ENCODE measurements around the gene CUX1. TPM values are rescaled to one million over a fixed set of nuclear protein-coding genes. Genes with fewer than 3 reads are reported as not detected.
"Not testable (repeated sequence)": the region's sequence is repeated elsewhere in the genome, so short reads cannot be mapped to it uniquely, and the experiment has no call there.

Gene CUX1
- total and polyA plus RNA-seq, 4 donors, result 40.5 to 138 (median 69.1) TPM

GRCh38 chr7:102050864-102051460 is 233.5 kb downstream of the CUX1 start:
- ATAC-seq (ENCODE audit: insufficient read depth, low FRiP score) (no peak), DNase-seq (no peak)
- Histone ChIP-seq H3K9me3 (ENCODE audit: control insufficient read depth in 4 of 4, insufficient read depth in 3 of 4, low read length in 3 of 4) (peaks cover 0 to 3% (median under 1%) of the 10 kb centered on the region in 4 donors), H3K36me3 (ENCODE audit: control insufficient read depth in 4 of 4, insufficient read depth in 4 of 4, low read length in 4 of 4) (no peaks in the 10 kb centered on the region), H3K4me1 (ENCODE audit: control insufficient read depth in 5 of 5, insufficient read depth in 5 of 5, low read length in 5 of 5) (peaks cover 0 to 10% (median under 1%) of the 10 kb centered on the region in 5 donors), H3K27ac (ENCODE audit: low read depth in 1 of 2, low read length in 1 of 2) (no peak overlapping the region), H3K4me3 (no peak overlapping the region), H3K27me3 (ENCODE audit: control insufficient read depth in 3 of 3, insufficient read depth in 3 of 3, low read length in 2 of 3) (no peaks in the 10 kb centered on the region), H3K9ac (ENCODE audit: insufficient read depth in 1 of 2, low read length in 2 of 2) (no peak overlapping the region)
- TF ChIP-seq, protein P1, sequence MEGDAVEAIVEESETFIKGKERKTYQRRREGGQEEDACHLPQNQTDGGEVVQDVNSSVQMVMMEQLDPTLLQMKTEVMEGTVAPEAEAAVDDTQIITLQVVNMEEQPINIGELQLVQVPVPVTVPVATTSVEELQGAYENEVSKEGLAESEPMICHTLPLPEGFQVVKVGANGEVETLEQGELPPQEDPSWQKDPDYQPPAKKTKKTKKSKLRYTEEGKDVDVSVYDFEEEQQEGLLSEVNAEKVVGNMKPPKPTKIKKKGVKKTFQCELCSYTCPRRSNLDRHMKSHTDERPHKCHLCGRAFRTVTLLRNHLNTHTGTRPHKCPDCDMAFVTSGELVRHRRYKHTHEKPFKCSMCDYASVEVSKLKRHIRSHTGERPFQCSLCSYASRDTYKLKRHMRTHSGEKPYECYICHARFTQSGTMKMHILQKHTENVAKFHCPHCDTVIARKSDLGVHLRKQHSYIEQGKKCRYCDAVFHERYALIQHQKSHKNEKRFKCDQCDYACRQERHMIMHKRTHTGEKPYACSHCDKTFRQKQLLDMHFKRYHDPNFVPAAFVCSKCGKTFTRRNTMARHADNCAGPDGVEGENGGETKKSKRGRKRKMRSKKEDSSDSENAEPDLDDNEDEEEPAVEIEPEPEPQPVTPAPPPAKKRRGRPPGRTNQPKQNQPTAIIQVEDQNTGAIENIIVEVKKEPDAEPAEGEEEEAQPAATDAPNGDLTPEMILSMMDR (IDR thresholded peaks at IDR 0.05; ENCODE audit: control extremely low read depth, extremely low read depth), result no peak
- WGBS, 2 donors, result 85 to 86% methylated on average over 13 of the region's 13 CpGs

DNA sequence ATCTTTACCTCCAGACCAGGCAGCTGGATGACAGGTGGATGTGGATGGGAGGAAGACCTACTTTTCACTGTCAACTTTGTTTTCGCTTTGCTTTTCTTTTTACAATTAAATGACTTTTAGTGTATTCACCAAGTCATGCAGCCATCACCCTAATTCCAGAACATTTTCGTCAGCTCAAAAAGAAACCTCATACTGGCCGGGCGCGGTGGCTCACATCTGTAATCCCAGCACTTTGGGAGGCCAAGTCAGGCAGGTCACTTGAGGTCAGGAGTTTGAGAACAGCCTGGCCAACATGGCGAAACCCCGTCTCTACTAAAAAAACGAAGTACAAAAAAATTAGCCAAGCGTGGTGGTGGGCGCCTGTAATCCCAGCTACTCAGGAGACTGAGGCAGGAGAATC is 234.3 kb downstream of the CUX1 start:
- not testable (repeated sequence) for H3K27me3 ChIP-seq (ENCODE audit: control insufficient read depth in 3 of 3, insufficient read depth in 3 of 3, low read length in 2 of 3); H3K9me3 ChIP-seq (ENCODE audit: control insufficient read depth in 4 of 4, insufficient read depth in 3 of 4, low read length in 3 of 4); H3K4me1 ChIP-seq (ENCODE audit: control insufficient read depth in 5 of 5, insufficient read depth in 5 of 5, low read length in 5 of 5); H3K36me3 ChIP-seq (ENCODE audit: control insufficient read depth in 4 of 4, insufficient read depth in 4 of 4, low read length in 4 of 4); H3K27ac ChIP-seq (ENCODE audit: low read depth in 1 of 2, low read length in 1 of 2); ATAC-seq (ENCODE audit: insufficient read depth, low FRiP score); DNase-seq; H3K4me3 ChIP-seq; H3K9ac ChIP-seq (ENCODE audit: insufficient read depth in 1 of 2, low read length in 2 of 2)
- 92 to 94% methylated on average over 10 of the region's 10 CpGs for WGBS, 2 donors

DNA sequence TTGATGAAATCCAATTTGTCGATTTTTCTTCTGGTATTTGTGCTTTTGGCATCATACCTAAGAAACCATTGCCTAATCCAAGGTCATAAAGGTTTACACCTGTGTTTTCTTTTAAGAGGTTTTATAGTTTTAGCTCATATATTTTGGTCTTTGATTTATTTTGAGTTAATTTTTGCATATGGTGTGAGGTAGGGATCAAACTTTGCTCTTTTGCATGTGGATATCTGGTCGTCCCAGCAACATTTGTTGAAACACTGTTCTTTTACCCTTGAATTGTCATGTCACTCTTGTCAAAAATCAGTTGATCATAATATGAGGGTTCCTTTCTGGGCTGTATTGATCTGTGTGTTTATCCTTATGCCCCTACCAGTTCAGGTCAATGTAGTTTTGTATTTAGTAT is 236.7 kb downstream of the CUX1 start:
- Histone ChIP-seq H3K9me3 (ENCODE audit: control insufficient read depth in 4 of 4, insufficient read depth in 3 of 4, low read length in 3 of 4) (peaks cover 0 to 5% (median 2%) of the 10 kb centered on the region in 4 donors), H3K27me3 (ENCODE audit: control insufficient read depth in 3 of 3, insufficient read depth in 3 of 3, low read length in 2 of 3) (no peaks in the 10 kb centered on the region), H3K9ac (ENCODE audit: insufficient read depth in 1 of 2, low read length in 2 of 2) (no peak overlapping the region), H3K36me3 (ENCODE audit: control insufficient read depth in 4 of 4, insufficient read depth in 4 of 4, low read length in 4 of 4) (no peaks in the 10 kb centered on the region), H3K4me1 (ENCODE audit: control insufficient read depth in 5 of 5, insufficient read depth in 5 of 5, low read length in 5 of 5) (no peaks in the 10 kb centered on the region), H3K4me3 (no peak overlapping the region), H3K27ac (ENCODE audit: low read depth in 1 of 2, low read length in 1 of 2) (no peak overlapping the region)
- 96 to 99% methylated on average over 2 of the region's 2 CpGs for WGBS, 2 donors
- no peak for ATAC-seq (ENCODE audit: insufficient read depth, low FRiP score)
- TF ChIP-seq, protein P1 (IDR thresholded peaks at IDR 0.05; ENCODE audit: control extremely low read depth, extremely low read depth), result no peak
- DNase-seq, result no peak

GRCh38 chr7:102055181-102055976 is 238.0 kb downstream of the CUX1 start:
- WGBS, 2 donors, result 95 to 96% methylated on average over 2 of the region's 2 CpGs

More at GRCh38 chr7:102055181-102055976, 238.0 kb downstream of the CUX1 start:
- Histone ChIP-seq H3K27ac (ENCODE audit: low read depth in 1 of 2, low read length in 1 of 2) (no peak overlapping the region), H3K9ac (ENCODE audit: insufficient read depth in 1 of 2, low read length in 2 of 2) (no peak overlapping the region), H3K9me3 (ENCODE audit: control insufficient read depth in 4 of 4, insufficient read depth in 3 of 4, low read length in 3 of 4) (peaks cover 0 to 5% (median 2%) of the 10 kb centered on the region in 4 donors), H3K27me3 (ENCODE audit: control insufficient read depth in 3 of 3, insufficient read depth in 3 of 3, low read length in 2 of 3) (no peaks in the 10 kb centered on the region), H3K36me3 (ENCODE audit: control insufficient read depth in 4 of 4, insufficient read depth in 4 of 4, low read length in 4 of 4) (no peaks in the 10 kb centered on the region), H3K4me3 (no peak overlapping the region), H3K4me1 (ENCODE audit: control insufficient read depth in 5 of 5, insufficient read depth in 5 of 5, low read length in 5 of 5) (no peaks in the 10 kb centered on the region)
- no peak for DNase-seq
- TF ChIP-seq, protein P1 (IDR thresholded peaks at IDR 0.05; ENCODE audit: control extremely low read depth, extremely low read depth), result no peak
- no peak for ATAC-seq (ENCODE audit: insufficient read depth, low FRiP score)
